Lower leg skin (tissue), 3 donors: ENCODE results near the gene SRMS.

Source experiments
- CTCF ChIP-seq, 3 donors: fragments of 450-650 bp; IDR thresholded peaks; one replicate each; pipeline ENCODE4 v1.5.1; 2016; ENCODE audit warnings: antibody characterized with exemption in 3 of 3, mild to moderate bottlenecking in 3 of 3, moderate library complexity in 2 of 3
- POLR2A ChIP-seq, 2 donors: fragments of 450-650 bp; IDR thresholded peaks; one replicate each; pipeline ENCODE4 v1.6.1; 2016 to 2017; ENCODE audit warnings: antibody characterized with exemption in 2 of 2, mild to moderate bottlenecking in 1 of 2, moderate library complexity in 1 of 2

DNA sequence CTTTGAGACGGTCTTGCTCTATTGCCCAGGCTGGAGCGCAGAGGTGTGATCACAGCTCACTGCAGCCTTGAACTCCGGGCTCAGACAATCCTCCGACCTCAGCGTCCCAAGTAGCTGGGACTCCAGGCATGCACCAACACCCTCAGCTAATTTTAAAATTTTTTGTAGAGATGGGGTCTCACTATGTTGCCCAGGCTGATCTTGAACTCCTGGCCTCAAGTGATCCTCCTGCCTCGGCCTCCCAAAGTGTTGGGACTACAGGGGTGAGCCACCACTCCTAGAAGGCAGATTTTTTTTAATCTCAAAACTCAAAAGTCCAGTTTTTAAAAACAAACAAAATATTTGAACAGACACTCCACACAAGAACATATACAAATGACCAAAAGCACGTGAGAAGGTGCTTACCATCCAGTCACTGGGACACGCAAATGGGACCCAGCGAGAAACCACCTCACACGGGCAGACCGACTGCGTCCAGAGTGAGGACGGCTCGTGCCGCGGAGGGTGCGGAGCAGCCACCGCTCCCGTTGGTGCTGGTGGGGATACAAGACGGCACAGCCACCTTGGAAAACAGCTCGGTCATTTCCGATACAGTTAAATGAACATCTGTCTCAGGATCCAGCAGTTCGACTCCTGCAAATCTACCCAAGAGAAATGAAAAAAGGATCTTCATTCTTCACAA is 35.0 kb upstream of the SRMS start:
- no peak for TF ChIP-seq CTCF (IDR thresholded peaks at IDR 0.05)
- no peak for TF ChIP-seq POLR2A (IDR thresholded peaks at IDR 0.05)
